ENCODE results near the gene NFIX.

GRCh38 chr19:13019332-13019731 is 24.1 kb downstream of the NFIX start:
- no peak for TF ChIP-seq CTCF (IDR thresholded peaks at IDR 0.05)
- no peak for TF ChIP-seq POLR2AphosphoS5 (IDR thresholded peaks at IDR 0.05; ENCODE audit: low read depth, low read length)

Data from Panc1 (cell line).